Astrocyte of the spinal cord (primary cell): ENCODE data around the gene HDC.

ENCODE experiments used
- DNase-seq: peaks from one replicate; pipeline ENCODE4 v3.0.0; 2011; ENCODE audit warnings: low read depth, low spot score
- H3K4me3 ChIP-seq: 2 replicates; pipeline ENCODE4 v1.5.1; 2011; ENCODE audit warnings: low read depth, mild to moderate bottlenecking, low read length, moderate library complexity
- in situ Hi-C: cut with HindIII; loops from 2 replicates; pipeline ENCODE4 v1.10.0; 2017; ENCODE audit warnings: low sequenced_read_pairs
- TF ChIP-seq, protein P1 (sequence below): IDR thresholded peaks from 2 replicates; pipeline ENCODE4 v1.5.1; 2012; ENCODE audit warnings: low read depth, mild to moderate bottlenecking, low read length, inconsistent platforms

Gene HDC

DNA sequence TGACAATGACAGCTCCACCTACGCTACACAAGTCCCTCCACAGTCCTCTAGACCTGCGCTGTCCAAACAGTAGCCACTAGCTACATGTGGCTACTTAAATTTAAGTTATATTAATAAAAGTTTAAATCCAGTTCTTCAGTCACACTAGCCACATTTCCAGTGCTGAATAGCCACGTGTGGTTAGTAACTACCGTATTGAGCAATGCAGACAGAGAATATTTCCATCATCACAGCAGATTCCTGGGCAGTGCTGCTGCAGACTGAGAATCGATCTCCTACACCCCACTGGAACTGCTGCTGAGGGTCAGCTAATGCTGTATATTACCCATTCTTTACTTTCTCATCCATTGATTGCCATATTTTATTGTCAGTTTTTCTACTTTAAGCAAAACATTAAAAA lies 40.9 kb downstream of the HDC start:
- no peak for DNase-seq
- no peak overlapping the region for H3K4me3 ChIP-seq
- in situ Hi-C loops: no loop called here
- TF ChIP-seq, protein P1, sequence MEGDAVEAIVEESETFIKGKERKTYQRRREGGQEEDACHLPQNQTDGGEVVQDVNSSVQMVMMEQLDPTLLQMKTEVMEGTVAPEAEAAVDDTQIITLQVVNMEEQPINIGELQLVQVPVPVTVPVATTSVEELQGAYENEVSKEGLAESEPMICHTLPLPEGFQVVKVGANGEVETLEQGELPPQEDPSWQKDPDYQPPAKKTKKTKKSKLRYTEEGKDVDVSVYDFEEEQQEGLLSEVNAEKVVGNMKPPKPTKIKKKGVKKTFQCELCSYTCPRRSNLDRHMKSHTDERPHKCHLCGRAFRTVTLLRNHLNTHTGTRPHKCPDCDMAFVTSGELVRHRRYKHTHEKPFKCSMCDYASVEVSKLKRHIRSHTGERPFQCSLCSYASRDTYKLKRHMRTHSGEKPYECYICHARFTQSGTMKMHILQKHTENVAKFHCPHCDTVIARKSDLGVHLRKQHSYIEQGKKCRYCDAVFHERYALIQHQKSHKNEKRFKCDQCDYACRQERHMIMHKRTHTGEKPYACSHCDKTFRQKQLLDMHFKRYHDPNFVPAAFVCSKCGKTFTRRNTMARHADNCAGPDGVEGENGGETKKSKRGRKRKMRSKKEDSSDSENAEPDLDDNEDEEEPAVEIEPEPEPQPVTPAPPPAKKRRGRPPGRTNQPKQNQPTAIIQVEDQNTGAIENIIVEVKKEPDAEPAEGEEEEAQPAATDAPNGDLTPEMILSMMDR: no peak

DNA sequence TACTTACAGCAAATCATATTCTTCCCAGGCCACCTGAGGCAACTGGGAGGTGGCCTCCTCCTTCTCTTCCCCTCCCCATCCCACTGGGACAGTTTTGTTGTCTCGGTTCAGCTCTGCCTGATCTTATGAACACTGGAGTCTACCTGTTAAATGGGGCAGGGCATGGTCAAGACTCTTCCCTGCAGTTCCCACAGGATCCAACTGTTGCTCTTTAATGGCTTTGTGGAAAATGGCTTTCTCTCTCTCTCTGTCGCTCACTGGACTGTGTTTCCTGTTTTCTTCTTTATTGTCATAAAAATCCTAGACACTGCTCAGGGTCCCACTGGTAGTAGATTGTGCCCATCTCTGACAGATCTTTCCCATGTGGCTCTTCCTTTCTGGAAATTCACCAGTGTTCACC lies 43.3 kb downstream of the HDC start:
- H3K4me3 ChIP-seq: no peak overlapping the region
- in situ Hi-C loops: no loop called here
- no peak for DNase-seq
- TF ChIP-seq, protein P1: no peak

DNA sequence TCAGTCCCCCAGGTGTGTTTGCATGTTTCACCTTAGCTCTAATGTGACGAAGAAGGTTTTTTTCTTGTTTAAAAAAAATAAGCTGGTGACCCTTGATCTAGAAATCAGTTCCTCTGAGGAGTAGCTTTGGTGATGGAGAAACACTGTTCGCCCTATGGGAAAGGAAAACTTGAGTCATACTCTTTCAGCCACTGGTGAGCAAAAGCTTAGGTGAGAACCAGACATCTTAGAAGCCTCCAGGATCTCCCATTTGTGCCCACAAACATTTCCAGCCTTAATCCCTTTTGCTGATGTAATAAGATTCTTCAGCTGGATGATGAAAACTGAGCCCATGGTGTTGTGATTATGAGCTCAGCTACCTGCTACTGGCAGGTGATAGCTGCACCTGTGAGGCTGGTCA lies 45.7 kb downstream of the HDC start:
- no peak overlapping the region for H3K4me3 ChIP-seq
- in situ Hi-C loops: no loop called here
- DNase-seq: peak; percentile 8
- TF ChIP-seq, protein P1: no peak

DNA sequence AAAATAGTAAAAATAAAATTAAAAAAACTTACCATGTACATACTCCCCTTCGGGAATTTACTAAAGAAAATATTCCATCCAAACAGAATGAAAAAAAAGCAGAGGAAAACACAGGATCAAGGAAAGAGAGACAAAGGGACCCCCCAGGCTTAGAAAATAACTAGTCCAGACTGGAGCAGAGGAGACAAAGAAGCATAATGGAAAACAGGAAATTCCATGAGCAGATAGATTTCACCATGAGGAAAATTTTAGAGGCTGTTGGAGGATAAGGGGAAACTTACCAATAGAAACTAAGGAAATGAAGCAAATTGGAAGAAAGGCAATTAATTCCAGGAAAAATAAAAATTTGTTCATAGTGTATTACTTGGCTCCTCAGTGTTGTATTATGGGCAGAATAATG lies 46.8 kb downstream of the HDC start:
- in situ Hi-C loops: no loop called here
- TF ChIP-seq, protein P1: no peak
- no peak for DNase-seq
- no peak overlapping the region for H3K4me3 ChIP-seq

DNA sequence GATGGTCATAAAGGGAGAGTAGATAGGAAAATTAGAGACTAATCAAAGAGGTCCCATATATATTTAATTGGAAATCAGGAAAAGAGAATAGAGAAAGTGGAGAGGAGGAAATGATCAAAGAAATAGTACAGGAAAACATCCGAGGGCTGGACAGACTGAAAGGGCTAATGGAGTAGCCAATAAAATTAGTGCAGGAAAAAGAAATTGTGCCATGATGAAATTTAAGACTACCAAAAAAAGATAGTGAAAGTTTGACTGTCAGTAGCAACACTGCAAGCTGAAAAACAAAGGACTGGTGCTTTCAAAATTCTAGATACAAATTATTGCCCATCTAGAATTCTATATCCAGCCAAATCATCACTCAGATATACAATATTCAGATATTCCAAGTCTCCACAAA lies 47.2 kb downstream of the HDC start:
- TF ChIP-seq, protein P1: no peak
- no peak for DNase-seq
- in situ Hi-C loops: no loop called here
- H3K4me3 ChIP-seq: no peak overlapping the region

DNA sequence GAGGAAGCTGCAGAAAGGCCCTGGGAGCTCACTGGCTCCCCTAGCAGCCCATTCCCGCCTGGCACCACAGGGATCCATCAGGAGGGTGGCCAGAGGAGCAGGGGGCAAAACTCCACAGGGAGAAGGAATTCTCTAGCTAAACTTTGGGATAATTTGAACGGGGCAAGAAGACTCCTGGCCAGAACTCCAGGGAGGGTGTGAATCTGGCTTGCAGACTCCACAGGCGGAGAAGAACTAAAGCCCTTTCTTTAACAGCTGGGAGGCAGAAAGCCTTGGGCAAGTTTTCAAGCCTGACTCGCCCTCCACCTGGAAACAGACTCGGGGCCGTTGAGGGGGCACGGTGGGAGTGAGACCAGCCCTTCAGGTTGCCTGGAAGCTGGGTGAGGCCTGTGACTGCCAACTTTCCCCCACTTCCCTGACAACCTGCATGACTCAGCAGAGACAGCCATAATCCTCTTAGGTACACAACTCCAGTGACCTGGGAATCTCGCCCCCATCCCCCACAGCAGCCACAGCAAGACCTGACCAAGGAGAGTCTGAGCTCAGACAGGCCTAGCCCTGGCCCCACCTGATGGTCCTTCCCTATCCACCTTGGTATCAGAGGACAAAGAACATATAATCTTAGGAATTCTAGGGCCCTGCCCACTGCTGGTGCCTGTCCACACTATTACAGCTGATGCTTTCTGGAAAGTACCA lies 54.9 kb downstream of the HDC start:
- no peak overlapping the region for H3K4me3 ChIP-seq
- TF ChIP-seq, protein P1: no peak
- in situ Hi-C loops: no loop called here
- no peak for DNase-seq
